H1 (cell line): ENCODE measurements around the gene FAM170B. TPM values are rescaled to one million over a fixed set of nuclear protein-coding genes. Genes with fewer than 3 reads are reported as not detected.

Source experiments
- CTCF ChIA-PET: fragments of 300-600 bp; sonication (Branson Sonifier 250); formaldehyde crosslinking; loops from one replicate; lab custom pipeline; 2021; ENCODE audit not compliant: partially characterized antibody; lab: Charles Lee
- POLR2A ChIA-PET: fragments of 300-600 bp; sonication (Branson Sonifier 250); formaldehyde crosslinking; loops from one replicate; lab custom pipeline; 2021; ENCODE audit warnings: inconsistent platforms; ENCODE audit not compliant: partially characterized antibody; lab: Charles Lee
- DNase-seq, 2 experiments: peaks; one replicate each; pipeline versions ENCODE4 v3.0.0 to v3.0.0-alpha.2; 2010 to 2022; ENCODE audit warnings: low spot score in 2 of 2, low read depth in 1 of 2, mixed read lengths in 1 of 2
- FAIRE-seq: peaks from 2 replicates; lab custom pipeline; 2011; peaks lifted over from hg19 to GRCh38; lab: Jason Lieb, UNC
- H2AFZ ChIP-seq: 2 replicates; pipeline ENCODE4 v1.8.1; 2012; ENCODE audit warnings: low read length, inconsistent platforms
- H2AK5ac ChIP-seq: 2 replicates; pipeline ENCODE4 v1.6.1; 2013; ENCODE audit warnings: low read depth, low read length
- H2BK120ac ChIP-seq: replicated peaks from 2 replicates; pipeline ENCODE3; 2013; ENCODE audit warnings: low read depth, low read length, inconsistent platforms
- H2BK12ac ChIP-seq: 2 replicates; pipeline ENCODE4 v1.6.1; 2013; ENCODE audit warnings: low read depth, low read length
- H2BK15ac ChIP-seq: 2 replicates; pipeline ENCODE4 v1.6.1; 2013; ENCODE audit warnings: low read length
- H2BK20ac ChIP-seq: 2 replicates; pipeline ENCODE4 v1.6.1; 2013; ENCODE audit warnings: low read length
- H2BK5ac ChIP-seq: 2 replicates; pipeline ENCODE4 v1.6.1; 2013; ENCODE audit warnings: low read depth, low read length
- H3K14ac ChIP-seq: 2 replicates; pipeline ENCODE4 v1.6.1; 2013; ENCODE audit warnings: inconsistent platforms; ENCODE audit not compliant: insufficient read length
- H3K18ac ChIP-seq: 2 replicates; pipeline ENCODE4 v1.6.1; 2013; ENCODE audit warnings: low read length; ENCODE audit errors: extremely low read depth
- H3K23ac ChIP-seq: 2 replicates; pipeline ENCODE4 v1.6.1; 2013; ENCODE audit warnings: inconsistent platforms; ENCODE audit not compliant: insufficient read length
- H3K23me2 ChIP-seq: 2 replicates; pipeline ENCODE4 v1.6.1; 2013; ENCODE audit warnings: low read depth, low read length
- H3K27ac ChIP-seq: 2 replicates; pipeline ENCODE4 v1.6.1; 2011; ENCODE audit warnings: low read depth, low read length, inconsistent platforms
- H3K27me3 ChIP-seq, 4 experiments: replicated peaks in 1 of 4; 1 replicate in 1 of 4; 2 replicates in 3 of 4; pipeline versions ENCODE4 v1.6.1 to v1.8.1; 2011 to 2013; ENCODE audit warnings: low read length in 3 of 4, mild to moderate bottlenecking in 3 of 4, inconsistent platforms in 2 of 4, mixed read lengths in 2 of 4, moderate library complexity in 1 of 4; ENCODE audit not compliant: control insufficient read depth in 3 of 4, insufficient read depth in 3 of 4; ENCODE audit errors: extremely low read depth in 1 of 4
- H3K36me3 ChIP-seq, 4 experiments: 2 replicates each; pipeline versions ENCODE4 v1.6.1 to v1.8.1; 2011 to 2013; ENCODE audit warnings: mild to moderate bottlenecking in 4 of 4, low read length in 3 of 4, moderate library complexity in 2 of 4, control low read depth in 1 of 4, inconsistent platforms in 1 of 4; ENCODE audit not compliant: insufficient read depth in 4 of 4, control insufficient read depth in 2 of 4
- H3K4ac ChIP-seq: replicated peaks from 2 replicates; pipeline ENCODE3; 2013; ENCODE audit warnings: low read length, low read depth, mixed read lengths, inconsistent platforms; ENCODE audit not compliant: insufficient read length
- H3K4me1 ChIP-seq, 4 experiments: replicated peaks in 1 of 4; 1 replicate in 1 of 4; 2 replicates in 3 of 4; pipeline versions ENCODE4 v1.6.1 to v1.8.1; 2011 to 2013; ENCODE audit warnings: low read length in 3 of 4, inconsistent platforms in 2 of 4, mixed read lengths in 1 of 4; ENCODE audit not compliant: insufficient read depth in 4 of 4, control insufficient read depth in 3 of 4
- H3K4me2 ChIP-seq, 2 experiments: 2 replicates each; pipeline versions ENCODE4 v1.6.1 to v1.8.1; 2011 to 2013; ENCODE audit warnings: low read depth in 2 of 2, low read length in 2 of 2, control low read depth in 1 of 2, inconsistent platforms in 1 of 2, mild to moderate bottlenecking in 1 of 2; ENCODE audit not compliant: insufficient read depth in 1 of 2
- H3K4me3 ChIP-seq, 4 experiments: fragments of 200-600, 300-600 bp in 1 of 4; sonication (generic), shearing (Covaris generic), sonication (Bioruptor Twin) in 1 of 4; 2 replicates each; pipeline versions ENCODE4 v1.5.1 to v1.8.1; 2011 to 2016; ENCODE audit warnings: low read length in 4 of 4, low read depth in 3 of 4, control low read depth in 2 of 4, inconsistent platforms in 2 of 4, mild to moderate bottlenecking in 2 of 4, mixed read lengths in 1 of 4, moderate library complexity in 1 of 4; ENCODE audit not compliant: insufficient read depth in 2 of 4; ENCODE audit errors: extremely low read depth in 1 of 4
- H3K56ac ChIP-seq: replicated peaks from 2 replicates; pipeline ENCODE3; 2013; ENCODE audit warnings: low read depth, mild to moderate bottlenecking, mixed read lengths, low read length, inconsistent platforms; ENCODE audit not compliant: insufficient read length
- H3K79me1 ChIP-seq: 2 replicates; pipeline ENCODE4 v1.6.1; 2013; ENCODE audit warnings: low read depth, low read length, control low read depth
- H3K79me2 ChIP-seq, 2 experiments: 2 replicates each; pipeline versions ENCODE4 v1.6.1 to v1.8.1; 2012 to 2013; ENCODE audit warnings: low read length in 2 of 2, mild to moderate bottlenecking in 2 of 2, inconsistent platforms in 1 of 2; ENCODE audit not compliant: insufficient read depth in 2 of 2, control insufficient read depth in 1 of 2
- H3K9ac ChIP-seq, 4 experiments: replicated peaks in 1 of 4; 1 replicate in 1 of 4; 2 replicates in 3 of 4; pipeline versions ENCODE4 v1.6.1 to v1.8.1; 2011 to 2013; ENCODE audit warnings: low read depth in 3 of 4, low read length in 3 of 4, control low read depth in 2 of 4, mild to moderate bottlenecking in 2 of 4, moderate library complexity in 2 of 4, inconsistent platforms in 1 of 4; ENCODE audit errors: extremely low read depth in 1 of 4
- H3K9me3 ChIP-seq, 2 experiments: 2 replicates each; pipeline versions ENCODE4 v1.6.1 to v1.8.1; 2012 to 2013; ENCODE audit warnings: mild to moderate bottlenecking in 2 of 2, moderate library complexity in 2 of 2, control low read depth in 1 of 2, inconsistent platforms in 1 of 2, low read depth in 1 of 2, low read length in 1 of 2, mixed read lengths in 1 of 2; ENCODE audit not compliant: insufficient read depth in 2 of 2
- H4K20me1 ChIP-seq, 2 experiments: replicated peaks in 1 of 2; 2 replicates each; pipeline versions ENCODE3 to v1.8.1; 2011 to 2013; ENCODE audit warnings: inconsistent platforms in 2 of 2, low read length in 2 of 2, mild to moderate bottlenecking in 1 of 2; ENCODE audit not compliant: insufficient read depth in 2 of 2, control insufficient read depth in 1 of 2
- H4K5ac ChIP-seq: 2 replicates; pipeline ENCODE4 v1.6.1; 2013; ENCODE audit warnings: low read length, low read depth, mixed read lengths, inconsistent platforms; ENCODE audit not compliant: insufficient read length
- H4K8ac ChIP-seq: 2 replicates; pipeline ENCODE4 v1.8.0; 2013; ENCODE audit warnings: mild to moderate bottlenecking, moderate library complexity, low read length, inconsistent platforms; ENCODE audit not compliant: insufficient read depth; ENCODE audit errors: extremely low read depth
- H4K91ac ChIP-seq: replicated peaks from 2 replicates; pipeline ENCODE3; 2013; ENCODE audit warnings: low read length, mixed read lengths, inconsistent platforms; ENCODE audit not compliant: insufficient read length
- ASH2L ChIP-seq: fragments of 200-600, 300-600 bp; sonication (generic); IDR thresholded peaks from one replicate; pipeline ENCODE4 v1.7.1; 2017; ENCODE audit warnings: low read length
- ATF3 ChIP-seq: IDR thresholded peaks from 2 replicates; pipeline ENCODE4 v1.6.1; 2011; ENCODE audit warnings: low read depth, mild to moderate bottlenecking, low read length; ENCODE audit not compliant: insufficient read depth
- BCL11A ChIP-seq, 2 experiments: IDR thresholded peaks; one replicate each; pipeline ENCODE4 v1.6.1; 2011; ENCODE audit warnings: low read depth in 2 of 2, low read length in 2 of 2, mild to moderate bottlenecking in 2 of 2
- CBX8 ChIP-seq: fragments of 300-800, 300-1000 bp; sonication (generic); IDR thresholded peaks from 2 replicates; pipeline ENCODE4 v1.7.1; 2016; ENCODE audit warnings: low read depth, low read length, borderline replicate concordance
- CHD1 ChIP-seq: IDR thresholded peaks from 2 replicates; pipeline ENCODE4 v1.6.1; 2012; ENCODE audit warnings: low read depth, low read length, improper control_type of control experiment
- CHD2 ChIP-seq: IDR thresholded peaks from 2 replicates; pipeline ENCODE4 v1.6.1; 2012; ENCODE audit warnings: low read length, improper control_type of control experiment
- EGR1 ChIP-seq: IDR thresholded peaks from 2 replicates; pipeline ENCODE4 v1.6.1; 2011; ENCODE audit warnings: low read depth, low read length, borderline replicate concordance
- EZH2 ChIP-seq: fragments of 200-600 bp; sonication (generic); IDR thresholded peaks from 2 replicates; pipeline ENCODE4 v1.7.1; 2012; ENCODE audit warnings: low read depth, mild to moderate bottlenecking, moderate library complexity, low read length, inconsistent platforms; ENCODE audit not compliant: severe bottlenecking
- KDM4A ChIP-seq: IDR thresholded peaks from one replicate; pipeline ENCODE4 v1.7.1; 2012; ENCODE audit warnings: low read depth, mild to moderate bottlenecking, moderate library complexity, low read length, inconsistent platforms; ENCODE audit not compliant: severe bottlenecking
- KDM5A ChIP-seq: fragments of 200-600 bp; IDR thresholded peaks from 2 replicates; pipeline ENCODE4 v1.7.1; 2012; ENCODE audit warnings: mild to moderate bottlenecking, low read length, inconsistent platforms, mixed read lengths
- MAFK ChIP-seq: IDR thresholded peaks from 2 replicates; pipeline ENCODE4 v1.6.1; 2012; ENCODE audit warnings: low read depth, mild to moderate bottlenecking, improper control_type of control experiment, low read length
- POLR2A ChIP-seq, 2 experiments: IDR thresholded peaks; 1 replicate in 1 of 2; 2 replicates in 1 of 2; pipeline ENCODE4 v1.6.1; 2011; ENCODE audit warnings: low read depth in 2 of 2, low read length in 2 of 2, mild to moderate bottlenecking in 2 of 2; ENCODE audit errors: control extremely low read depth in 1 of 2
- POU5F1 ChIP-seq: IDR thresholded peaks from 2 replicates; pipeline ENCODE4 v1.6.1; 2011; ENCODE audit warnings: low read depth, mild to moderate bottlenecking, low read length, moderate library complexity
- RAD21 ChIP-seq, 2 experiments: IDR thresholded peaks in 1 of 2; conservative IDR thresholded peaks in 1 of 2; 2 replicates each; pipeline ENCODE4 v1.6.1; 2011; ENCODE audit warnings: low read depth in 2 of 2, low read length in 2 of 2, improper control_type of control experiment in 1 of 2, inconsistent platforms in 1 of 2, mild to moderate bottlenecking in 1 of 2, moderate library complexity in 1 of 2
- SIX5 ChIP-seq: IDR thresholded peaks from 2 replicates; pipeline ENCODE4 v1.6.1; 2011; ENCODE audit warnings: mild to moderate bottlenecking, low read depth, low read length
- SP4 ChIP-seq: IDR thresholded peaks from 2 replicates; pipeline ENCODE4 v1.6.1; 2012; ENCODE audit warnings: low read length, inconsistent platforms
- WGBS, 2 experiments: shearing (Covaris generic) in 1 of 2; methylation state at CpG; one replicate each; pipeline versions ENCODE4 v1.1.6 to v1.1.7; 2013 to 2015; ENCODE audit warnings: low lambda C conversion rate in 2 of 2, mixed read lengths in 2 of 2, inconsistent platforms in 1 of 2, low coverage in 1 of 2, missing lambda C conversion rate in 1 of 2; ENCODE audit not compliant: insufficient replicate concordance in 2 of 2, insufficient coverage in 1 of 2, insufficient read length in 1 of 2; ENCODE audit errors: extremely low coverage in 1 of 2, missing lambda C conversion rate in 1 of 2; 5-methylcytosine and 5-hydroxymethylcytosine counted together
- polyA plus RNA-seq, 7 experiments: library from polyadenylated mRNA; depleted of rRNA in 3 of 7; stranded (reverse) in 5 of 7; unstranded in 2 of 7; fragments of >200 nt in 5 of 7; fragments of 200-250 nt in 2 of 7; gene quantifications; 1 replicate in 5 of 7; 2 replicates in 1 of 7; 4 replicates in 1 of 7; pipeline versions ENCODE4 v1.2.1 to v1.2.3, GENCODE V29; 2011 to 2013; ENCODE audit warnings: missing spikeins in 2 of 7, mixed read lengths in 2 of 7
- total RNA-seq: library from RNA; stranded (reverse); fragmentation: NEBNext Ultra II Directional; extraction: Animal tissue kit (Norgen Biotek cat#: 25700); gene quantifications from 2 replicates; pipeline ENCODE4 v1.2.1, GENCODE V29; 2021

The FAM170B gene
- total and polyA plus RNA-seq, 2 of the 8 experiments (the other 6 are each of a cell fraction or from before 2014, with no cell fraction given), result not detected

- H3K79me2 ChIP-seq, result no peaks in the 10 kb centered on the region
- FAIRE-seq (no peak), DNase-seq (no peak)
- H3K27ac ChIP-seq, result no peak overlapping the region
- no peak overlapping the region for H3K9ac ChIP-seq
- H2BK12ac ChIP-seq, result no peak overlapping the region
- no peak overlapping the region for H4K91ac ChIP-seq
- 83% methylated on average over 1 of the region's 1 CpG; no CpG with 5 or more reads in 1 of the 2 experiments for WGBS, 2 experiments
- no peak overlapping the region for H2BK20ac ChIP-seq
- no peak overlapping the region for H2AFZ ChIP-seq
- H3K4me3 ChIP-seq, result no peak overlapping the region
- no peak overlapping the region for H4K8ac ChIP-seq
- H3K14ac ChIP-seq, result no peak overlapping the region
- H2BK5ac ChIP-seq, result no peak overlapping the region
- H3K9me3 ChIP-seq, result no peaks in the 10 kb centered on the region
- H4K20me1 ChIP-seq, result no peaks in the 10 kb centered on the region
- CTCF ChIA-PET, result no interaction called here
- no peak overlapping the region for H3K18ac ChIP-seq
- no peaks in the 10 kb centered on the region for H3K27me3 ChIP-seq
- no peak overlapping the region for H2BK15ac ChIP-seq
- H3K4ac ChIP-seq, result no peak overlapping the region
- POLR2A ChIA-PET, result no interaction called here
- no peak overlapping the region for H2BK120ac ChIP-seq
- H2AK5ac ChIP-seq, result no peak overlapping the region
- H3K23ac ChIP-seq, result no peak overlapping the region
- no peak overlapping the region for H3K4me2 ChIP-seq
- no peaks in the 10 kb centered on the region for H3K36me3 ChIP-seq
- H3K56ac ChIP-seq, result no peak overlapping the region
- no peaks in the 10 kb centered on the region; a peak in 1 of 7 replicates for H3K4me1 ChIP-seq
- H3K79me1 ChIP-seq, result no peaks in the 10 kb centered on the region
- H4K5ac ChIP-seq, result no peak overlapping the region
- no peaks in the 10 kb centered on the region for H3K23me2 ChIP-seq
- no peak for TF ChIP-seq BCL11A (IDR thresholded peaks at IDR 0.05; ENCODE audit: low read depth in 2 of 2, low read length in 2 of 2)
- no peak for TF ChIP-seq EZH2
- TF ChIP-seq KDM5A, result no peak
- TF ChIP-seq CBX8, result no peak
- TF ChIP-seq RAD21 (IDR thresholded peaks at IDR 0.05 in 1 of 2, conservative IDR thresholded peaks at IDR 0.05 in 1 of 2; ENCODE audit: low read depth in 2 of 2, low read length in 2 of 2), result no peak
- no peak for TF ChIP-seq POU5F1
- TF ChIP-seq KDM4A, result no peak
- TF ChIP-seq EGR1, result no peak
- no peak for TF ChIP-seq SIX5
- no peak for TF ChIP-seq ATF3
- TF ChIP-seq ASH2L, result no peak
- TF ChIP-seq CHD2, result no peak
- no peak for TF ChIP-seq POLR2A (IDR thresholded peaks at IDR 0.05; ENCODE audit: control extremely low read depth in 1 of 2, low read depth in 2 of 2, low read length in 2 of 2)
- no peak for TF ChIP-seq MAFK
- TF ChIP-seq SP4, result no peak
- TF ChIP-seq CHD1, result no peak
Measured at GRCh38 chr10:49136525-49136924, 2.7 kb upstream of the FAM170B start.
